Activated CD4-positive, alpha-beta T cell treated with anti-CD3 and anti-CD28 coated beads for 48 hours (primary cell): ENCODE measurements around the gene NREP.

Source experiments
- DNase-seq: peaks from one replicate; pipeline ENCODE4 v3.0.0-alpha.2; 2020

NREP gene

DNA sequence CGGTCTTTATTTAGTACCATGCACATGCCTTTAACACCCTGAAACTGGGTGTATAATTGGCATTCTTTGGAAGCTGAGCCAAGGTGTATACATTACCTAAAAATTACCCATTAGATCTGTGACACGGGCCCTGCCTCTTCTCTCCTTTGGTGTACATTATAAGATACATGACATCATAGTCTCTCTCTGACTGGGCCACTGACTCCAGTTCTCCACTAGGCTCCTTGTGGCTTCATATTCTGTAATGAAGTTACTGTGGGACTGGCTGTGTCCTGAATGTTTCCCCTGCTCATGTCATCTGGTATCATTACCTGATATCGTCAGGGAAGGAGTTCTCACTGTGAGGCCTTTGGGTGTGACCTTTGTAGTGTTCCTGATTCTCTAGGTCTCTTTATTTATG lies 65.5 kb downstream of the NREP start:
- DNase-seq, result no peak

DNA sequence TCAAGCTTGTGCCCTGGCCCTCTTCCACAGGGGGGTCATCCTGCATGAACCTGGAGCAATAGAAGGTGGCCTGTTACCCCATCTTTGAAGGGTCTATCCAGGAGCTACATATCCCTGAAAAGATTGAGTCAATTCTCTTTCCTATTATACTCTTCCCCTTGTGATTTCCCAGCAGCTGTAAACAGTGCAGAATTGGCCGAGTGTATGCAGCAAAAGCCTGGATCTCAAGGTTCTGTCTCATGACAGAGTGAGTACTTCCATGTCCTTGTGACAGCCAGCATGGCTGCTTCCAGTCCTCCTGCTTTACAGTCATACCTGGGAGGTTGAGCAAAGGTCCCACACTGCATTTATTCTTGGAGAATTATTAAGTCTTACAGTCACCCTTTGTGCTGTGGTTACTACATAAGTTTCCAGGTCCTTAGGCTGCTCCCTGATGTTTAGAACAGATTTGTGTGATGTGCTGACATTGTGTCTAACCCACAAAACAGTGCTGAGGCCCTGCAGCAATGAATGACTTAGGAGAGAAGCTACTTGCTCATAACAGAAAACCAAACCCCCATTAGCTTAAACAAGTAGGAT lies 67.5 kb downstream of the NREP start:
- no peak for DNase-seq

DNA sequence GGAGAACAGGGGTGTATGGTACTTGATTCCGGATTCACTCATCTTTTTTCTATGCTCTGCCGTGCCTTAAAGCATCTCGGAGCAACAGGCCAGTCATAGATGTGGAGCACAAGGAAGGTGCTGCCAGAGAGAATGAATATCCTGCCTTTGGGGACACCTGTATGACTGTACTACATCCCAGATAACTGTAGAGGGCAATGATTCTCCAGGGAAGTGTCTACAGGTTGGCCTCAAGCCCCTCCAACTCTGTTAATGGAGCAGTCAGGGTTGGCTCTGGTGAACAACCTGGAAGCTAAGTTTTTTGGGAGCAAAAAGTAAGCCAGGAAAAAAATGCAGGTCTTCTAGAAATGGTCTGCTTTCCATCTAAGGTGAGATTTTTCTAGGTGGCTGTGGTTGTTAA lies 71.0 kb downstream of the NREP start:
- DNase-seq, result no peak

DNA sequence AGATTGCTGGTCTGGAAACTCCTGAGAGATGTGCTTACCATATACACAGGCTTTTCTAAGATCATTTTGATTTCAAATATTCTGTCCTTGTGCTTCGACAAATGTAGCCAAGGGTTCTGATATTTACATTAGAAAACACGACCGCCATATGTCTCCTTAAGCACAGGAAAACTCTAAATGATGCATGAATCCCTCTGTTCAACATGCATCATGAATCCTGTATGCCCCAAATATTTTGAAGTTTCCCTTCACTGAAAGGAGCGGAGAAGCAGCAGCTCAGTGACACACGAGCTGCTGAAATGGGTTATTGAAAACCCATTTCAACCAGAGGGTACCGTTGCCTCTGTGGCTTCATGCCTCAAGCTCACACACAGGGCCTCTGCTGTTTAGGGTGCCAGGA lies 74.4 kb downstream of the NREP start:
- DNase-seq, result no peak

DNA sequence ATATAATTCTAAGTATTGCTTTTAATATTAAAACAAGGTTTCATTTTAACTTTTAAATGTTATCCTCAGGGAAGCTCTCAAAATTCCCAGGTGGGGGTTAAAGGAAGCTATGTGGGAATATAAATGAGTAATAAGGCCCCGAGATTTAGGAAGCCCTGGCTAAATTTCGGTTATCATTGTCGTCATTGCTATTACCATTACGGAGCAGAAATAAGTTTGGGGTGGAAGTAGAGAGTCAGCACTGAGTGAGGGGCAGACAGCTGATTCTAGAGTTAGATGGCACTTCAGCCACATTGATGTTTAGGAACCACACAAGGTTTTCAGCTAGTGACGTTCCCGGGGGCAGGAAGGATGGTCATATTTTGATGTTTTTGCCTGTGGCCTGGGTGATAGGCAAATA lies 74.9 kb downstream of the NREP start:
- no peak for DNase-seq

DNA sequence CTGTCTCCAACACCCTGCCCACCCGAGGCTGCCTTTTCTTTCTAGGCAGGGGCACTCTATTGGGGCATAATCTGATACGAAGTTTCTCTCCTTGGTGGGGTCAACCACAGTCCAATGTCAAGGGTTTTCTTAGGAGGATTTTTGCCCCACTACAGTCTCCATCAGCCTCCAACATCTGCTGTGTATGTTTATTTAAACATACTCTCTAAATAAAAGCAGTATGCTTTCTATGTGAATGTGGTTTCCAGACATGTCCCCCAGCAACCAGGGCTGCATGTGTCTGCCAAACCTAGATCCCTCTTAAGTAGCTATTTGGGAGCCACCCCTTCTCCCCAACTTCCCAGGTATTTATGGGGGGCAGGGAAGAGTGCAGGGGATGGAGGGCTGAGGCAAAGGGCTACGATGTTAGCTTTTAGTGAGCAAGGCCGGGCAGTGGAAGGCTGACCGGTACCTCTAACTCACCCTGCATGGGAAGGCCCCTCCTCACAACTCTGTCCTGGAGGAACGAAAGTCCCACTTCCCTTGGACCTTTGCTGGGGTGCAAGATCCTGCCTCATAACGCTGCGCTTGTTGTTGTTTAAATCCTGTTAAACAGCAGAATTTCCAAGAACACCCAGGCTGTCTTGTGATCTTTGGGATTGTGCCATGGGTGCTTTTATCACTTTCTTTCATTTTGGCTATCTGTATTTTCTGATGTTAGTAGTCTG lies 75.4 kb downstream of the NREP start:
- DNase-seq, result no peak

DNA sequence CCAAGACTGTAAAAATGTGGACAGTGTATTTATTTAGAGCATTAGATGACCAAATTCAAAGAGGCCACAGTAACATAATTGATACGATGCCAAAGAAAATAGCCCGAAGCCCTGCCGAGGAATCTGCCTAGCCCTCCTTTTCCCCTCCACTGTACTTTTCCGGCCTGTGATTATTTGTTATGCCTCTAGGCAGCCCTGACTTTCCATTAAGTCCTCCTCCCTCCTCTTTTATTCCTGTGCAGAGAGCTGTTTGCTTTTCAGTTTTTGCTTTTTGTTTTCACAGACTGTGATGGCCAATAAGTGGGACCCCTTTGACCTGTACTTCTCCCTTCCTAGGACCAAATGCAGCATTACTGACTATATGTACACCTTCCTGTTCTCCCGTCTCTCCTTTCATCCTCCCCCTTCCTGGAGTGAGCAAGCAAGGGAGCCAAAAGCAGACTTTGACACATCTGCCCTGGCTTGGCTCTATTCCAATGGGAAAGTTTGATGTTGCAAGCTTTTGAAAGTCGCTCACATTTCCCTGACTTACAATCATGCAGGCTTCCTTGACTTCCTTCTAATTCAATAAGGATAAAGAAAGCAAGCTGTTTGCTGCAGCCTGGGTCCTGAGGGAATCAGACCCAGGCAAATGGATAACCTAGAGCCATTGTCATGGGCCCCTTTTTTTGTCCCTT lies 76.1 kb downstream of the NREP start:
- no peak for DNase-seq

DNA sequence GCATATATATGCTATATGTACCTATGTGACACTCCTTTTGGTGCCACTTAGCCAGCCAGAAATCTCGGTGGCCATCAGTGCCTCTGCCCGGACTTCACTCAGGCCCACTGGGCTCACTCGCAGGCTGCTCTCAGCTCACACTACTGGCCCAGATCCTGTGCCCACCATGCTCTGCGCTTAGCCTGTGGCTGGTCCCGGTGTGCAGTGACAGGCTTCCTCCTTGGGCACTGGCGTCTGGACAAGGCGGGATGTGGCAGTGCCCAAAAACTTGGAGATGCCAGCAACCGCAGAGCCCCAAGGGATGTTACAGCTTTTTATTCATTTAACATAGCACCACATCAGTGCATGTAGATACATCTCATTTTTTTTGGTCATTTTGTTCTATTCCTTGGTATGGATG lies 77.4 kb downstream of the NREP start:
- DNase-seq, result no peak
